NCI-H1105 (cell line): ENCODE data around the gene DDN.

Source experiments
- DNase-seq: peaks from one replicate; lab custom pipeline; 2025; lab: John Stamatoyannopoulos, UW

The DDN gene

GRCh38 chr12:48981757-48982157 is 17.4 kb downstream of the DDN start:
- no peak for DNase-seq

GRCh38 chr12:48980953-48981756 is 18.0 kb downstream of the DDN start:
- DNase-seq, result no peak

- no peak for DNase-seq
These were observed 18.7 kb downstream of the DDN start for GRCh38 chr12:48980389-48980952.

- no peak for DNase-seq
These were observed 19.4 kb downstream of the DDN start for GRCh38 chr12:48979602-48980388.

GRCh38 chr12:48978741-48979601 is 20.2 kb downstream of the DDN start:
- DNase-seq, result no peak

GRCh38 chr12:48978291-48978740 is 20.9 kb downstream of the DDN start, which contains the start of gene WNT1:
Gene WNT1, plus strand, starts transcription at chr12:48978322. Its CDS starts 329 bp downstream, at chr12:48978651.
- DNase-seq, result no peak

- no peak for DNase-seq
These were observed 21.6 kb downstream of the DDN start for GRCh38 chr12:48977290-48978281.

- no peak for DNase-seq
These were observed 25.1 kb downstream of the DDN start for GRCh38 chr12:48973941-48974673.

- no peak for DNase-seq
These were observed 25.6 kb downstream of the DDN start for GRCh38 chr12:48973531-48973930.

GRCh38 chr12:48972952-48973483 is 26.2 kb downstream of the DDN start:
- DNase-seq, result no peak

GRCh38 chr12:48972213-48972951 is 26.8 kb downstream of the DDN start:
- no peak for DNase-seq

GRCh38 chr12:48970702-48971334 is 28.4 kb downstream of the DDN start:
- DNase-seq, result no peak

- no peak for DNase-seq
These were observed 29.1 kb downstream of the DDN start for GRCh38 chr12:48969833-48970701.

GRCh38 chr12:48969160-48969771 is 29.9 kb downstream of the DDN start:
- DNase-seq, result no peak

GRCh38 chr12:48968467-48968866 is 30.7 kb downstream of the DDN start:
- DNase-seq, result no peak

- no peak for DNase-seq
These were observed 31.2 kb downstream of the DDN start for GRCh38 chr12:48967991-48968390.
